Measurements from ENCODE around the gene MYT1. TPM values are rescaled to one million over a fixed set of nuclear protein-coding genes. Genes with fewer than 3 reads are reported as not detected.

MYT1 gene
- total and polyA plus RNA-seq, 2 of the 13 experiments (the other 11 are each of a cell fraction or from before 2014, with no cell fraction given): 0.58 to 2.5 TPM

GRCh38 chr20:64188682-64189529 lies 24.7 kb downstream of the MYT1 start (continued):
- TF ChIP-seq ZNF207 (IDR thresholded peaks at IDR 0.05; ENCODE audit: borderline replicate concordance) (no peak), ZSCAN22 (CRISPR knock-in tag; IDR thresholded peaks at IDR 0.05) (no peak), KDM6A (CRISPR knock-in tag; IDR thresholded peaks at IDR 0.05; ENCODE audit: low read depth) (peak; percentile 96), ZXDC (CRISPR knock-in tag; IDR thresholded peaks at IDR 0.05) (no peak), MYC (CRISPR knock-in tag; IDR thresholded peaks at IDR 0.05; ENCODE audit: borderline replicate concordance) (peak; percentile 36; the same call in 1 of the 2 replicates), ZFP36L2 (CRISPR knock-in tag; IDR thresholded peaks at IDR 0.05) (no peak), GATA4 (IDR thresholded peaks at IDR 0.05; ENCODE audit: borderline replicate concordance, low read depth) (no peak), THAP11 (CRISPR knock-in tag; IDR thresholded peaks at IDR 0.05) (peak; percentile 72; the same call in 1 of the 2 replicates), MLXIP (CRISPR knock-in tag; IDR thresholded peaks at IDR 0.05; ENCODE audit: borderline replicate concordance) (no peak), ZNF276 (CRISPR knock-in tag; IDR thresholded peaks at IDR 0.05; ENCODE audit: low read depth) (no peak), CHD4 (IDR thresholded peaks at IDR 0.05; ENCODE audit: borderline replicate concordance, low read length) (peak; percentile 91), ZNF296 (CRISPR knock-in tag; conservative IDR thresholded peaks at IDR 0.05) (no peak), RFX1 (IDR thresholded peaks at IDR 0.05) (peak; percentile 99), MLLT10 (CRISPR knock-in tag; IDR thresholded peaks at IDR 0.05) (no peak), ZNF281 (CRISPR knock-in tag; IDR thresholded peaks at IDR 0.05; ENCODE audit: borderline replicate concordance) (peak; percentile 28; the same call in 1 of the 2 replicates), ZNF883 (CRISPR knock-in tag; IDR thresholded peaks at IDR 0.05; ENCODE audit: not compliant biosample characterization) (no peak), CEBPG (CRISPR knock-in tag; IDR thresholded peaks at IDR 0.05) (peak; percentile 89), ZBTB7A (CRISPR knock-in tag; IDR thresholded peaks at IDR 0.05) (no peak), GPN1 (CRISPR knock-in tag; IDR thresholded peaks at IDR 0.05; ENCODE audit: borderline replicate concordance) (no peak), HCFC1 (IDR thresholded peaks at IDR 0.05; ENCODE audit: low read depth, low read length) (no peak)

Data from HepG2 (cell line).